Measurements from ENCODE around the gene PIM1. TPM values are rescaled to one million over a fixed set of nuclear protein-coding genes. Genes with fewer than 3 reads are reported as not detected.

PIM1 gene
- total and polyA plus RNA-seq, 10 donors: 22.1 to 176 (median 59.3) TPM

GRCh38 chr6:37137201-37138090, 32.5 kb upstream of the PIM1 start:
- 60 to 78% (median 71%) methylated on average over 19 of the region's 19 CpGs for WGBS, 5 donors

GRCh38 chr6:37138856-37139229, 31.1 kb upstream of the PIM1 start:
- H3K4me1 ChIP-seq: peaks cover 0 to 48% (median 19%) of the 10 kb centered on the region in 6 donors
- no peak overlapping the region for H3K4me3 ChIP-seq
- no peaks in the 10 kb centered on the region for H3K27me3 ChIP-seq (replicated peaks in 1 of 7)
- TF ChIP-seq POLR2A (IDR thresholded peaks at IDR 0.05) (no peak), CTCF (IDR thresholded peaks at IDR 0.05 in 8 of 11, conservative IDR thresholded peaks at IDR 0.05 in 3 of 11) (no peak), POLR2AphosphoS5 (IDR thresholded peaks at IDR 0.05) (no peak)
- DNase-seq: no peak
- peak overlapping the region in 1 of 8 donors; percentile 3 for H3K27ac ChIP-seq
- H3K36me3 ChIP-seq: no peaks in the 10 kb centered on the region
- H3K9me3 ChIP-seq: no peaks in the 10 kb centered on the region
- WGBS, 5 donors: 77 to 100% (median 83%) methylated on average over 1 of the region's 1 CpG
- intact Hi-C loops (cut with DNase I; ENCODE audit: low total_unique reads): no loop called here

More at GRCh38 chr6:37137201-37138090, 32.5 kb upstream of the PIM1 start:
- Histone ChIP-seq H3K27me3 (replicated peaks in 1 of 7) (no peaks in the 10 kb centered on the region), H3K4me1 (peaks cover 0 to 50% (median 20%) of the 10 kb centered on the region in 6 donors), H3K4me3 (no peak overlapping the region), H3K9me3 (no peaks in the 10 kb centered on the region), H3K27ac (peak overlapping the region in 5 of 8 donors; percentile 9 to 51 (median 21)), H3K36me3 (no peaks in the 10 kb centered on the region)
- DNase-seq: no peak
- no peak for TF ChIP-seq POLR2A (IDR thresholded peaks at IDR 0.05)
- TF ChIP-seq CTCF (IDR thresholded peaks at IDR 0.05 in 8 of 11, conservative IDR thresholded peaks at IDR 0.05 in 3 of 11): no peak
- no peak for TF ChIP-seq POLR2AphosphoS5 (IDR thresholded peaks at IDR 0.05)
- intact Hi-C loops (cut with DNase I; ENCODE audit: low total_unique reads): no loop called here

- H3K4me1 ChIP-seq: peaks cover 0 to 42% (median 13%) of the 10 kb centered on the region in 6 donors
- WGBS, 5 donors: 97 to 99% (median 97%) methylated on average over 5 of the region's 5 CpGs
- intact Hi-C loops (cut with DNase I; ENCODE audit: low total_unique reads): no loop called here
Measured at GRCh38 chr6:37139230-37139962, 30.6 kb upstream of the PIM1 start.

More at GRCh38 chr6:37139230-37139962, 30.6 kb upstream of the PIM1 start:
- Histone ChIP-seq H3K36me3 (no peaks in the 10 kb centered on the region), H3K9me3 (no peaks in the 10 kb centered on the region), H3K27me3 (replicated peaks in 1 of 7) (no peaks in the 10 kb centered on the region), H3K27ac (no peak overlapping the region), H3K4me3 (no peak overlapping the region)
- TF ChIP-seq POLR2AphosphoS5 (IDR thresholded peaks at IDR 0.05) (no peak), CTCF (IDR thresholded peaks at IDR 0.05 in 8 of 11, conservative IDR thresholded peaks at IDR 0.05 in 3 of 11) (no peak), POLR2A (IDR thresholded peaks at IDR 0.05) (no peak)
- no peak for DNase-seq
